Erythroblast (primary cell): ENCODE results near the gene RCAN1.

Experiments used
- GATA1 ChIP-seq: IDR thresholded peaks from 2 replicates; pipeline ENCODE4 v1.6.1; 2011; ENCODE audit warnings: low read depth, mild to moderate bottlenecking, control low read depth, low read length, moderate library complexity
- POLR2A ChIP-seq: IDR thresholded peaks from 2 replicates; pipeline ENCODE4 v1.6.1; 2011; ENCODE audit warnings: mild to moderate bottlenecking, low read length

DNA sequence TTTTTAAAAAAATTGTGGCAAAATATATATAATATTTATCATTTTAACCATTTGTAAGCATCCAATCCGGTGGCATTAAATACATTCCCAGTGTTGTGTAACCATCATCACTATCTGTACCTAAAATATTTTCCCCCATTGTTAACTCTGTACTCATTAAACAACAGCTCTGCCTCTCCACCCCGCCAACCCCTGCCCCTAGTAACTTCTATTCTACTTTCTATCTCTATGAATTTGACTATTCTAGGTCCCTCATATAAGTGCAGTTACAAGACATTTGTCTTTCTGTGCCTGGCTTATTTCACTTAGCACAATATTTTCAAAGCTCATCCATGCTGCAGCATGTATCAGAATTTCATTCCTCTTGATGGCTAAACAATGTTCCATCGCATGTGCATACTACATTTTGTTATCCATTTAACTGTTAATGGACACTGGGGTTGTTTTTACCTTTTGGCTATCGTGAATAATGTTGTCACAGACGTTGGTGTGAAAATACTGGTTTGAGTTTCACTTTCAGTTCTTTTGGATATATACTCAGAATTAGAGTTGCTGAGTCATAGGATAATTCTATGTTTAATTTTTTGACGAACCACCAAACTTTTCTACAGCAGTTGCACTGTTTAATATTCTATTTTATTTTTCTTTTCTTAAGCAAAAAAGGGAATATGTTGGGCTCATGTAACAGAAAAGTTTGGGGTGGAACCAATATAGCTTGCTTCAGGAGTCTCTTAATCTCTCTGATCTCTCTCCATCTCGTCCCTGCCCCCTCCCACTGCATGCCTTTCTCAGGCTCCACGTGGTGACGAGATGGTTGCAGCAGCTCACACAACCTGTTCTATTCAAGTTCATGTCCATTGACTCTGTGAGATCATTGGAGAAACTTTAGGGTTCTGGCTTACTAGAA is 25.2 kb upstream of the RCAN1 start:
- no peak for TF ChIP-seq POLR2A
- TF ChIP-seq GATA1 = no peak
